Transverse colon (tissue), 4 donors: ENCODE data around the gene NLRC3. TPM values are rescaled to one million over a fixed set of nuclear protein-coding genes. Genes with fewer than 3 reads are reported as not detected.

ENCODE experiments used
- DNase-seq: peaks from one replicate; pipeline ENCODE4 v3.0.0-alpha.2; 2019
- H3K27ac ChIP-seq, 4 donors: fragments of 200-600 bp; sonication (generic); 2 replicates each; pipeline ENCODE4 v1.5.1; 2016 to 2018; ENCODE audit warnings: inconsistent platforms in 4 of 4
- H3K27me3 ChIP-seq: fragments of 200-600 bp; sonication (generic); 2 replicates; pipeline ENCODE4 v1.5.1; 2017; ENCODE audit warnings: inconsistent platforms
- H3K36me3 ChIP-seq, 4 donors: fragments of 200-600 bp; sonication (generic); 2 replicates each; pipeline ENCODE4 v1.5.1; 2017 to 2019; ENCODE audit warnings: inconsistent platforms in 4 of 4
- H3K4me1 ChIP-seq, 4 donors: fragments of 200-600 bp; sonication (generic); 2 replicates each; pipeline ENCODE4 v1.5.1; 2017 to 2020; ENCODE audit warnings: inconsistent platforms in 4 of 4
- H3K4me3 ChIP-seq, 4 donors: fragments of 200-600 bp; sonication (generic); 1 replicate in 1 of 4; 2 replicates in 3 of 4; pipeline versions ENCODE4 v1.5.1 to v1.6.1; 2017 to 2019; ENCODE audit warnings: inconsistent platforms in 4 of 4
- H3K9me3 ChIP-seq, 2 donors: fragments of 200-600 bp; sonication (generic); 2 replicates each; pipeline ENCODE4 v1.5.1; 2017 to 2019; ENCODE audit warnings: inconsistent platforms in 2 of 2
- EP300 ChIP-seq: sonication (generic); formaldehyde crosslinking; IDR thresholded peaks from one replicate; pipeline ENCODE4 v1.6.1; 2017; ENCODE audit warnings: antibody characterized with exemption, low read depth
- POLR2A ChIP-seq: fragments of 450-650 bp; IDR thresholded peaks from one replicate; pipeline ENCODE4 v1.6.1; 2016; ENCODE audit warnings: antibody characterized with exemption, mild to moderate bottlenecking, moderate library complexity
- POLR2AphosphoS5 ChIP-seq, 3 donors: sonication (generic); formaldehyde crosslinking; IDR thresholded peaks; one replicate each; pipeline ENCODE4 v1.6.1; 2016; ENCODE audit warnings: antibody characterized with exemption in 3 of 3
- WGBS, 2 donors: methylation state at CpG; one replicate each; pipeline ENCODE4 v1.1.5; 2018; ENCODE audit warnings: low coverage in 1 of 2; 5-methylcytosine and 5-hydroxymethylcytosine counted together
- in situ Hi-C, 4 donors: fragments of 200-750 bp; cut with MboI; loops; one replicate each; pipeline versions ENCODE4 v1.15.0 to v1.15.1; 2017; ENCODE audit warnings: low sequenced_read_pairs in 3 of 4, low pct_ligation_motif_present in 1 of 4, low pct_unique_long_range_greater_than_20kb in 1 of 4
- intact Hi-C: fragments of 100-400 bp; cut with DNase I; formaldehyde crosslinking; loops from one replicate; pipeline ENCODE4 v1.15.1; 2023; ENCODE audit warnings: low total_unique reads
- total RNA-seq, 4 donors: library from RNA; depleted of rRNA; stranded (reverse); fragments of >200 nt; gene quantifications; one replicate each; pipeline ENCODE4 v1.1.0, GENCODE V29; 2016
- TF ChIP-seq, protein P1 (sequence below), 5 experiments: fragments of 200-600 bp in 3 of 5; fragments of 450-650 bp in 2 of 5; sonication (generic) in 3 of 5; IDR thresholded peaks; 1 replicate in 2 of 5; 2 replicates in 3 of 5; pipeline ENCODE4 v1.5.1; 2016 to 2017; ENCODE audit warnings: antibody characterized with exemption in 5 of 5, inconsistent platforms in 3 of 5, mild to moderate bottlenecking in 2 of 5, moderate library complexity in 1 of 5

Gene NLRC3
- total RNA-seq, 4 donors from 2014 or later: 2.3 to 12.3 (median 5.1) TPM

GRCh38 chr16:3573146-3573815, 3.9 kb downstream of the NLRC3 start:
- TF ChIP-seq EP300 (no peak), POLR2A (no peak), POLR2AphosphoS5 (IDR thresholded peaks at IDR 0.05) (no peak)
- TF ChIP-seq, protein P1, sequence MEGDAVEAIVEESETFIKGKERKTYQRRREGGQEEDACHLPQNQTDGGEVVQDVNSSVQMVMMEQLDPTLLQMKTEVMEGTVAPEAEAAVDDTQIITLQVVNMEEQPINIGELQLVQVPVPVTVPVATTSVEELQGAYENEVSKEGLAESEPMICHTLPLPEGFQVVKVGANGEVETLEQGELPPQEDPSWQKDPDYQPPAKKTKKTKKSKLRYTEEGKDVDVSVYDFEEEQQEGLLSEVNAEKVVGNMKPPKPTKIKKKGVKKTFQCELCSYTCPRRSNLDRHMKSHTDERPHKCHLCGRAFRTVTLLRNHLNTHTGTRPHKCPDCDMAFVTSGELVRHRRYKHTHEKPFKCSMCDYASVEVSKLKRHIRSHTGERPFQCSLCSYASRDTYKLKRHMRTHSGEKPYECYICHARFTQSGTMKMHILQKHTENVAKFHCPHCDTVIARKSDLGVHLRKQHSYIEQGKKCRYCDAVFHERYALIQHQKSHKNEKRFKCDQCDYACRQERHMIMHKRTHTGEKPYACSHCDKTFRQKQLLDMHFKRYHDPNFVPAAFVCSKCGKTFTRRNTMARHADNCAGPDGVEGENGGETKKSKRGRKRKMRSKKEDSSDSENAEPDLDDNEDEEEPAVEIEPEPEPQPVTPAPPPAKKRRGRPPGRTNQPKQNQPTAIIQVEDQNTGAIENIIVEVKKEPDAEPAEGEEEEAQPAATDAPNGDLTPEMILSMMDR (IDR thresholded peaks at IDR 0.05): no peak
- intact Hi-C loops (no loop called here), in situ Hi-C loops (no loop called here)
- Histone ChIP-seq H3K4me1 (no peaks in the 10 kb centered on the region), H3K4me3 (no peak overlapping the region), H3K27ac (no peak overlapping the region), H3K9me3 (peaks cover 9% of the 10 kb centered on the region in 2 donors), H3K27me3 (peaks cover 6% of the 10 kb centered on the region), H3K36me3 (no peaks in the 10 kb centered on the region)
- no peak for DNase-seq
- WGBS, 2 donors: 65 to 75% methylated on average over 4 to 9 of the region's 9 CpGs

GRCh38 chr16:3570420-3571062, 6.7 kb downstream of the NLRC3 start:
- H3K9me3 ChIP-seq: peaks cover 9% of the 10 kb centered on the region in 2 donors
- H3K4me1 ChIP-seq: no peaks in the 10 kb centered on the region
- no peak overlapping the region for H3K4me3 ChIP-seq
- H3K36me3 ChIP-seq: no peaks in the 10 kb centered on the region
- 86 to 92% methylated on average over 4 of the region's 4 CpGs for WGBS, 2 donors
- no peak for DNase-seq
- TF ChIP-seq, protein P1 (IDR thresholded peaks at IDR 0.05): no peak
- no peak for TF ChIP-seq POLR2AphosphoS5 (IDR thresholded peaks at IDR 0.05)
- TF ChIP-seq POLR2A: no peak
- TF ChIP-seq EP300: no peak
- H3K27ac ChIP-seq: no peak overlapping the region
- H3K27me3 ChIP-seq: no peaks in the 10 kb centered on the region
- in situ Hi-C loops: no loop called here
- intact Hi-C loops: no loop called here

DNA sequence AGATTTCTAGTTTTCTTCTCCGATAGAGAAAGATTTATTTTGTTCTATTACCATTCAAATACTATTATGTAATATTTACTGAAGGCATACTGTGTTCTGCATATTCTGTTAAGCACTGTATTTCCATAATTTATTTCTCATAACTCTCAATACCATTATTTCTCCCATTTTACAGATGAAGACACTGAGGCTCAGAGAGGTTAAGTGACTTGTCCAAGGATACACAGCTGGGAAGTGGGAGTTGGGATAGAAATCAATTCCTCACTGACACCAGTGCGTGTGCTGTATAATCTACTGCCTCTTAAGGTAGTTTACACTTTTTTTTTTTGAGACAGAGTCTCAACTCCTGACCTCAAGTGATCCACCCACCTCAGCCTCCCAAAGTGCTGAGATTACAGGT, 7.4 kb downstream of the NLRC3 start:
- WGBS, 2 donors: 94 to 98% methylated on average over 2 of the region's 2 CpGs
- Histone ChIP-seq H3K27me3 (no peaks in the 10 kb centered on the region), H3K4me3 (no peak overlapping the region), H3K36me3 (no peaks in the 10 kb centered on the region), H3K4me1 (no peaks in the 10 kb centered on the region), H3K9me3 (peaks cover 9% of the 10 kb centered on the region in 2 donors), H3K27ac (no peak overlapping the region)
- no peak for DNase-seq
- intact Hi-C loops (no loop called here), in situ Hi-C loops (no loop called here)
- TF ChIP-seq EP300: no peak
- TF ChIP-seq POLR2AphosphoS5 (IDR thresholded peaks at IDR 0.05): no peak
- TF ChIP-seq POLR2A: no peak
- TF ChIP-seq, protein P1 (IDR thresholded peaks at IDR 0.05): no peak

GRCh38 chr16:3566990-3567389, 10.2 kb downstream of the NLRC3 start:
- WGBS, 2 donors: 64 to 100% methylated on average over 1 to 6 of the region's 8 CpGs
- intact Hi-C loops: no loop called here

More at GRCh38 chr16:3566990-3567389, 10.2 kb downstream of the NLRC3 start:
- Histone ChIP-seq H3K9me3 (peaks cover 9% of the 10 kb centered on the region in 2 donors), H3K27me3 (no peaks in the 10 kb centered on the region), H3K4me3 (no peak overlapping the region), H3K4me1 (no peaks in the 10 kb centered on the region), H3K27ac (no peak overlapping the region), H3K36me3 (no peaks in the 10 kb centered on the region)
- no peak for DNase-seq
- TF ChIP-seq POLR2A (no peak), POLR2AphosphoS5 (IDR thresholded peaks at IDR 0.05) (no peak), EP300 (no peak)
- TF ChIP-seq, protein P1 (IDR thresholded peaks at IDR 0.05): no peak
- in situ Hi-C loops: no loop called here
